HL-60 (cell line): Measurements from ENCODE around the gene NAALADL1.

Experiments used
- DNase-seq, 2 experiments: peaks; one replicate each; pipeline ENCODE4 v3.0.0-alpha.2; 2010 to 2020; ENCODE audit warnings: low read depth in 1 of 2, low spot score in 1 of 2
- H3K27ac ChIP-seq: fragments of 250-450 bp; sonication (Bioruptor Pico); replicated peaks from 2 replicates; pipeline ENCODE4 v1.5.1; 2020; ENCODE audit warnings: mild to moderate bottlenecking, moderate library complexity
- H3K27me3 ChIP-seq: fragments of 250-450 bp; sonication (Bioruptor Pico); 2 replicates; pipeline ENCODE4 v1.5.1; 2021; ENCODE audit warnings: mild to moderate bottlenecking, moderate library complexity; ENCODE audit not compliant: insufficient read depth, poor library complexity, severe bottlenecking
- H3K4me3 ChIP-seq: replicated peaks from 2 replicates; pipeline ENCODE4 v1.5.1; 2011; ENCODE audit warnings: mild to moderate bottlenecking, control low read depth, low read length; ENCODE audit not compliant: insufficient read depth
- GABPA ChIP-seq: IDR thresholded peaks from 2 replicates; pipeline ENCODE4 v1.6.1; 2012; ENCODE audit warnings: low read depth
- POLR2AphosphoS5 ChIP-seq: IDR thresholded peaks from 2 replicates; pipeline ENCODE4 v1.6.1; 2012; ENCODE audit warnings: low read depth
- SPI1 ChIP-seq: IDR thresholded peaks from 2 replicates; pipeline ENCODE4 v1.6.1; 2012; ENCODE audit warnings: low read depth, mild to moderate bottlenecking, borderline replicate concordance
- TF ChIP-seq, protein P1 (sequence below): IDR thresholded peaks from one replicate; pipeline ENCODE4 v1.5.1; 2011; ENCODE audit warnings: low read length, control low read depth, inconsistent platforms; ENCODE audit not compliant: insufficient read depth
- TF ChIP-seq, protein P2 (sequence below): IDR thresholded peaks from 2 replicates; pipeline ENCODE4 v1.6.1; 2012; ENCODE audit warnings: low read depth; ENCODE audit not compliant: insufficient replicate concordance

The NAALADL1 gene

DNA sequence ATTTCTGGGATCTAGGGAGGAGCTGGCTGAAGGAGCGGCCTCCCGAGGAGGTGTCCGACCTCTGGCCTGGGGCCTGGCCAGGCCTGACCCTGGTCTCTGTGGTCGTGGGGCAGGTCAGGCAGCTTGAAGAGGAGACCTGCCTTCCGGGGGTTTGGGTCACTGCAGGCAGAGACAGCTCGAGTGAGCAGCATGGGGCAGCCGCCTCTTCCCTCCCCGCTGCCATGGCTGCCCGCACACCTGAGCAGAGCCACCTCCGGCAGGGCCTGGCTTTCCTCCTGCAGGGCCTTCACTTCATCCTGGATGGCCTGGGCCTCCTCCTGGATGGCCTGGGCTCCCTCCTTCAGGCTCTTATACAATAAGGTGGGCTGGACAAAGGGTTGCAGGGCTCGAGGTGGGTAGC is 8.0 kb upstream of the NAALADL1 start:
- Histone ChIP-seq H3K4me3 (no peak overlapping the region), H3K27me3 (no peaks in the 10 kb centered on the region), H3K27ac (no peak overlapping the region)
- TF ChIP-seq POLR2AphosphoS5, result no peak
- TF ChIP-seq SPI1, result no peak
- TF ChIP-seq GABPA, result no peak
- TF ChIP-seq, protein P1, sequence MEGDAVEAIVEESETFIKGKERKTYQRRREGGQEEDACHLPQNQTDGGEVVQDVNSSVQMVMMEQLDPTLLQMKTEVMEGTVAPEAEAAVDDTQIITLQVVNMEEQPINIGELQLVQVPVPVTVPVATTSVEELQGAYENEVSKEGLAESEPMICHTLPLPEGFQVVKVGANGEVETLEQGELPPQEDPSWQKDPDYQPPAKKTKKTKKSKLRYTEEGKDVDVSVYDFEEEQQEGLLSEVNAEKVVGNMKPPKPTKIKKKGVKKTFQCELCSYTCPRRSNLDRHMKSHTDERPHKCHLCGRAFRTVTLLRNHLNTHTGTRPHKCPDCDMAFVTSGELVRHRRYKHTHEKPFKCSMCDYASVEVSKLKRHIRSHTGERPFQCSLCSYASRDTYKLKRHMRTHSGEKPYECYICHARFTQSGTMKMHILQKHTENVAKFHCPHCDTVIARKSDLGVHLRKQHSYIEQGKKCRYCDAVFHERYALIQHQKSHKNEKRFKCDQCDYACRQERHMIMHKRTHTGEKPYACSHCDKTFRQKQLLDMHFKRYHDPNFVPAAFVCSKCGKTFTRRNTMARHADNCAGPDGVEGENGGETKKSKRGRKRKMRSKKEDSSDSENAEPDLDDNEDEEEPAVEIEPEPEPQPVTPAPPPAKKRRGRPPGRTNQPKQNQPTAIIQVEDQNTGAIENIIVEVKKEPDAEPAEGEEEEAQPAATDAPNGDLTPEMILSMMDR, result no peak
- TF ChIP-seq, protein P2, sequence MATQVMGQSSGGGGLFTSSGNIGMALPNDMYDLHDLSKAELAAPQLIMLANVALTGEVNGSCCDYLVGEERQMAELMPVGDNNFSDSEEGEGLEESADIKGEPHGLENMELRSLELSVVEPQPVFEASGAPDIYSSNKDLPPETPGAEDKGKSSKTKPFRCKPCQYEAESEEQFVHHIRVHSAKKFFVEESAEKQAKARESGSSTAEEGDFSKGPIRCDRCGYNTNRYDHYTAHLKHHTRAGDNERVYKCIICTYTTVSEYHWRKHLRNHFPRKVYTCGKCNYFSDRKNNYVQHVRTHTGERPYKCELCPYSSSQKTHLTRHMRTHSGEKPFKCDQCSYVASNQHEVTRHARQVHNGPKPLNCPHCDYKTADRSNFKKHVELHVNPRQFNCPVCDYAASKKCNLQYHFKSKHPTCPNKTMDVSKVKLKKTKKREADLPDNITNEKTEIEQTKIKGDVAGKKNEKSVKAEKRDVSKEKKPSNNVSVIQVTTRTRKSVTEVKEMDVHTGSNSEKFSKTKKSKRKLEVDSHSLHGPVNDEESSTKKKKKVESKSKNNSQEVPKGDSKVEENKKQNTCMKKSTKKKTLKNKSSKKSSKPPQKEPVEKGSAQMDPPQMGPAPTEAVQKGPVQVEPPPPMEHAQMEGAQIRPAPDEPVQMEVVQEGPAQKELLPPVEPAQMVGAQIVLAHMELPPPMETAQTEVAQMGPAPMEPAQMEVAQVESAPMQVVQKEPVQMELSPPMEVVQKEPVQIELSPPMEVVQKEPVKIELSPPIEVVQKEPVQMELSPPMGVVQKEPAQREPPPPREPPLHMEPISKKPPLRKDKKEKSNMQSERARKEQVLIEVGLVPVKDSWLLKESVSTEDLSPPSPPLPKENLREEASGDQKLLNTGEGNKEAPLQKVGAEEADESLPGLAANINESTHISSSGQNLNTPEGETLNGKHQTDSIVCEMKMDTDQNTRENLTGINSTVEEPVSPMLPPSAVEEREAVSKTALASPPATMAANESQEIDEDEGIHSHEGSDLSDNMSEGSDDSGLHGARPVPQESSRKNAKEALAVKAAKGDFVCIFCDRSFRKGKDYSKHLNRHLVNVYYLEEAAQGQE, result no peak
- DNase-seq, result no peak

DNA sequence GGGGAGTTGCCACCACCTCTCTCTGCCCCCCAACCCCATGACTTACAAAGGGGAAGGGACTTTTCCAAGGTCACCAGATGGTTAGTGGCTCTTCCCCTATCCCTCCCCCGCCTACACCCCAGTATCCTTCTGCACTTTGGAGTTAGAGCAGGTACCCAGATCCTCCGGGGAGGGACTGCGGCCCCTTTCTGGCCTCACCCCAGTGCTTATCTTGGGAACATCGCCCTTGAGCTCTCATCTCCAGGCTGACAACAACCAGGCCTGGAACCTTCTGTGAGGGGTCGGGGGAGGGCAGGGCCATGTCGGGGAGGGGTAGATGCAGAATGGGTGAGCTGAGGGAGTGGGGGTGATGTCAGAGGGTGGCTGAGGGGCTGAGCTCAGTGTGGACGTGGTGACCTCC is 7.5 kb upstream of the NAALADL1 start:
- Histone ChIP-seq H3K27me3 (no peaks in the 10 kb centered on the region), H3K4me3 (no peak overlapping the region), H3K27ac (no peak overlapping the region)
- DNase-seq, result no peak
- TF ChIP-seq POLR2AphosphoS5, result no peak
- TF ChIP-seq GABPA, result no peak
- no peak for TF ChIP-seq SPI1
- TF ChIP-seq, protein P2, result no peak
- TF ChIP-seq, protein P1, result no peak

DNA sequence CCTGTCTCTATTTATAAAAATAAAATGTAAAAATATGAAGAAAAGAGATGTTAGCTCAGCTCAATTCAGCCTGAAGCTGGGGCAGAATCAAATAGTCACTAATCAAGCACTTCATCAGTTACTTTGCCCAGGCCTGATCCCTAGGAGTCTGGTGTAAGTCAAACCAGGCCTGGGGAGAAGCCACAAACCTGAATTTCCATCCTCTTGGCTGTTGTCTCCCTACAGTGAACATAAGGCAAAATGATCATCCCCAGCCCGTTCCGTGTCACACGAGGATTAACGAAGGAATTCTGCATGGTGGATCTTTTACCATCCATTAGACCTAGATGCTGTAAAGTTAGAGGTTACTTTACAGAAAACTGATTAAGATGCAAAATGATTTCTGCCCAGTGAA is 6.5 kb upstream of the NAALADL1 start:
- Histone ChIP-seq H3K27me3 (no peaks in the 10 kb centered on the region), H3K4me3 (no peak overlapping the region), H3K27ac (no peak overlapping the region)
- DNase-seq, result no peak
- no peak for TF ChIP-seq GABPA

DNA sequence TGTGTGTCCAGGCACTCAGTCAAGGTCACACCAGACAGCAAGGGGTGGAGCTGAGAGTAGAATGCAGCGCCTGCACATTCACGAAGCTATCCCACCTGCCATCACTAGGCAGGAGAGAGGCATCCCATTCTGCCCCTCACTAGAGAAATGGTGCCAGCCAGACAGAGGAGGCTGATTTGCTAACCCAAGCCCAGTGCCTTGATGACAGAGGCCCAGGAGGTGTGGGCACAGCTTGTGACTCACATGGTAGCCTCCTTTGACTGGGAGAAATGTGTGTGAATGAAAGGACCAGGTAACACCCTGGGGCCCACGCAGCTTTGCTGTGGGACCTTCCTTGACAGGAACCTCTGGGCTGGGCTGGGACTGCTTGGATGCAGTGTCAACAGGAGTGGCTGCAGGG is 5.2 kb upstream of the NAALADL1 start:
- Histone ChIP-seq H3K4me3 (no peak overlapping the region), H3K27me3 (no peaks in the 10 kb centered on the region), H3K27ac (no peak overlapping the region)
- no peak for DNase-seq
- TF ChIP-seq, protein P1, result no peak
- TF ChIP-seq POLR2AphosphoS5, result no peak
- TF ChIP-seq SPI1, result no peak
- TF ChIP-seq, protein P2, result no peak
- no peak for TF ChIP-seq GABPA
